Measurements from ENCODE around the gene SLC28A2. TPM values are rescaled to one million over a fixed set of nuclear protein-coding genes. Genes with fewer than 3 reads are reported as not detected.

Gene SLC28A2, protein sequence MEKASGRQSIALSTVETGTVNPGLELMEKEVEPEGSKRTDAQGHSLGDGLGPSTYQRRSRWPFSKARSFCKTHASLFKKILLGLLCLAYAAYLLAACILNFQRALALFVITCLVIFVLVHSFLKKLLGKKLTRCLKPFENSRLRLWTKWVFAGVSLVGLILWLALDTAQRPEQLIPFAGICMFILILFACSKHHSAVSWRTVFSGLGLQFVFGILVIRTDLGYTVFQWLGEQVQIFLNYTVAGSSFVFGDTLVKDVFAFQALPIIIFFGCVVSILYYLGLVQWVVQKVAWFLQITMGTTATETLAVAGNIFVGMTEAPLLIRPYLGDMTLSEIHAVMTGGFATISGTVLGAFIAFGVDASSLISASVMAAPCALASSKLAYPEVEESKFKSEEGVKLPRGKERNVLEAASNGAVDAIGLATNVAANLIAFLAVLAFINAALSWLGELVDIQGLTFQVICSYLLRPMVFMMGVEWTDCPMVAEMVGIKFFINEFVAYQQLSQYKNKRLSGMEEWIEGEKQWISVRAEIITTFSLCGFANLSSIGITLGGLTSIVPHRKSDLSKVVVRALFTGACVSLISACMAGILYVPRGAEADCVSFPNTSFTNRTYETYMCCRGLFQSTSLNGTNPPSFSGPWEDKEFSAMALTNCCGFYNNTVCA
- not detected in 2 replicates for total RNA-seq

DNA sequence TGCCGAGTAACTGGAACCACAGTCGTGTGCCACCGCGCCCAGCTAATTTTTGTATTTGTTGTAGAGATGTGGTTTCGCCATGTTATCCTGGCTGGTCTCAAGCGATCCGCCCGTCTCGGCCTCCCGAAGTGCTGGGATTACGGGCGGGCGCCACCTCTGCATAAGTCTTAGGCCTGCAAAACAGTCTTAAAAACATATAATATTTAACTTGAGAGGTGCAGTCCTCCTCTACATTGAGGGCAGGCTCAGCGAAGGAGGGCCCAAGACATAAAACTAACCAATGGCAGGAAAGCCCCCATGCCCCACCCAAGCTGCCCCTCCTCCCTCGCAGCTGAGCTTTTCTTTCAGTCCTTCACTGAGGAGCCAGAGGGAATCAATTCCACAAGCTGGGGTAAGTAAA, at the start of gene SLC28A2:
Gene SLC28A2, plus strand, starts transcription at position 347 of the 400 bp plus-strand sequence. CDS start 982 bp downstream, outside the sequence.

Other genes starting within 250 kb of the SLC28A2 start
- gene SORD, start 229.0 kb upstream of the SLC28A2 start, total RNA-seq = 21.2 and 28.5 TPM in 2 replicates
- not detected in 2 replicates for gene DUOX2, start 138.1 kb upstream of the SLC28A2 start, total RNA-seq
- gene DUOXA2, start 137.9 kb upstream of the SLC28A2 start, total RNA-seq = not detected in 2 replicates
- gene DUOXA1, start 122.4 kb upstream of the SLC28A2 start, total RNA-seq = not detected in 2 replicates
- not detected in 2 replicates for gene DUOX1, start 122.2 kb upstream of the SLC28A2 start, total RNA-seq
- gene SHF, start 64.3 kb upstream of the SLC28A2 start, total RNA-seq = 2.6 and 5.9 TPM in 2 replicates
- gene GATM, start 126.3 kb downstream of the SLC28A2 start, total RNA-seq = 0.65 and 1.2 TPM in 2 replicates

Data from vein endothelial cell (primary cell).